Fibroblast of skin of left biceps (primary cell): ENCODE results near the gene VIL1.

Experiments
- DNase-seq, 2 experiments: peaks; one replicate each; pipeline ENCODE4 v3.0.0-alpha.2; 2013; ENCODE audit warnings: low read depth in 2 of 2

The VIL1 gene

GRCh38 chr2:218406209-218406948, 12.5 kb upstream of the VIL1 start:
- peak; percentile 85 to 86 for DNase-seq

GRCh38 chr2:218406949-218407618, 11.8 kb upstream of the VIL1 start:
- no peak for DNase-seq

GRCh38 chr2:218407717-218408116, 11.2 kb upstream of the VIL1 start:
- DNase-seq, result no peak

- no peak for DNase-seq
Measured at GRCh38 chr2:218418321-218418716, 604 bp upstream of the VIL1 start.

- no peak for DNase-seq
Measured at GRCh38 chr2:218419630-218420216, 800 bp downstream of the VIL1 start.

- no peak for DNase-seq
Measured at GRCh38 chr2:218421027-218421426, 2.1 kb downstream of the VIL1 start.

GRCh38 chr2:218422403-218423086, 3.6 kb downstream of the VIL1 start:
- DNase-seq, result no peak

- DNase-seq, result no peak
Measured at GRCh38 chr2:218423584-218423983, 4.7 kb downstream of the VIL1 start.

GRCh38 chr2:218425531-218425930, 6.6 kb downstream of the VIL1 start:
- DNase-seq, result no peak

- no peak for DNase-seq
Measured at GRCh38 chr2:218427741-218428140, 8.8 kb downstream of the VIL1 start.

GRCh38 chr2:218428846-218429558, 10.1 kb downstream of the VIL1 start:
- no peak for DNase-seq

GRCh38 chr2:218429911-218430692, 11.2 kb downstream of the VIL1 start:
- DNase-seq, result no peak

- no peak for DNase-seq
Measured at GRCh38 chr2:218430721-218431120, 11.8 kb downstream of the VIL1 start.

GRCh38 chr2:218431878-218432277, 13.0 kb downstream of the VIL1 start:
- no peak for DNase-seq

- no peak for DNase-seq
Measured at GRCh38 chr2:218432676-218433365, 13.9 kb downstream of the VIL1 start.

- DNase-seq, result no peak
Measured at GRCh38 chr2:218434456-218434855, 15.5 kb downstream of the VIL1 start.

- DNase-seq, result no peak
Measured at GRCh38 chr2:218435003-218435982, 16.4 kb downstream of the VIL1 start.

GRCh38 chr2:218436992-218437391, 18.1 kb downstream of the VIL1 start:
- DNase-seq, result no peak

- DNase-seq, result no peak
Measured at GRCh38 chr2:218437969-218438368, 19.0 kb downstream of the VIL1 start.
